Panc1 (cell line): Measurements from ENCODE around the gene EIF4E2. TPM values are rescaled to one million over a fixed set of nuclear protein-coding genes. Genes with fewer than 3 reads are reported as not detected.
A peak's percentile ranks its signal among the peaks of the same experiment; 100 is the strongest.

ENCODE experiments used
- ATAC-seq: fragments of 200-7000 bp; cut with Tn5 transposase; 2 replicates; pipeline ENCODE4 v1.9.1; 2020; ENCODE audit warnings: mild to moderate bottlenecking, moderate library complexity
- BruUV-seq: library from RNA; stranded (reverse); fragments of 400-500 nt; replicated peaks from 2 replicates; lab custom pipeline; 2021; lab: Mats Ljungman, UMichigan
- CTCF ChIA-PET: fragments of 300-600 bp; sonication (Branson Sonifier 250); formaldehyde crosslinking; loops from one replicate; lab custom pipeline; 2022; ENCODE audit warnings: antibody characterized with exemption; lab: Charles Lee
- POLR2A ChIA-PET: fragments of 300-600 bp; sonication (Branson Sonifier 250); formaldehyde crosslinking; loops from one replicate; lab custom pipeline; 2022; ENCODE audit warnings: antibody characterized with exemption; lab: Charles Lee
- DNase-seq: peaks from one replicate; pipeline ENCODE4 v3.0.0-alpha.2; 2010; ENCODE audit warnings: low read depth, low spot score
- H3K27ac ChIP-seq: 2 replicates; pipeline ENCODE4 v1.5.1; 2011; ENCODE audit warnings: mild to moderate bottlenecking, low read length, inconsistent platforms
- H3K27me3 ChIP-seq: fragments of 200-500 bp; sonication (Bioruptor generic); 2 replicates; pipeline ENCODE4 v1.6.0; 2014; ENCODE audit warnings: low read length, inconsistent platforms; ENCODE audit not compliant: control insufficient read depth, insufficient read depth
- H3K36me3 ChIP-seq: fragments of 200-500 bp; sonication (Bioruptor generic); 2 replicates; pipeline ENCODE4 v1.5.1; 2014; ENCODE audit warnings: inconsistent platforms, mild to moderate bottlenecking, low read length, moderate library complexity; ENCODE audit not compliant: control insufficient read depth, insufficient read depth
- H3K4me1 ChIP-seq: 2 replicates; pipeline ENCODE4 v1.5.1; 2011; ENCODE audit warnings: inconsistent platforms, mild to moderate bottlenecking, low read length, moderate library complexity; ENCODE audit not compliant: control insufficient read depth, insufficient read depth
- H3K4me3 ChIP-seq, 2 experiments: 2 replicates each; pipeline ENCODE4 v1.5.1; 2011 to 2012; ENCODE audit warnings: low read depth in 2 of 2, low read length in 2 of 2, mild to moderate bottlenecking in 2 of 2, inconsistent platforms in 1 of 2, moderate library complexity in 1 of 2
- H3K9me3 ChIP-seq: fragments of 200-500 bp; sonication (Bioruptor generic); 2 replicates; pipeline ENCODE4 v1.5.1; 2014; ENCODE audit warnings: low read depth, mild to moderate bottlenecking, inconsistent platforms, low read length, moderate library complexity; ENCODE audit not compliant: control insufficient read depth, insufficient read depth
- CTCF ChIP-seq: fragments of 450-650 bp; IDR thresholded peaks from 2 replicates; pipeline ENCODE4 v1.5.1; 2017; ENCODE audit warnings: mild to moderate bottlenecking
- POLR2AphosphoS5 ChIP-seq: IDR thresholded peaks from 2 replicates; pipeline ENCODE4 v1.6.1; 2012; ENCODE audit warnings: mild to moderate bottlenecking, low read depth, low read length, moderate library complexity
- REST ChIP-seq, 2 experiments: IDR thresholded peaks; 2 replicates each; pipeline ENCODE4 v1.6.1; 2011 to 2012; ENCODE audit warnings: low read depth in 2 of 2, control low read depth in 1 of 2, low read length in 1 of 2, mild to moderate bottlenecking in 1 of 2, moderate library complexity in 1 of 2; ENCODE audit not compliant: insufficient read depth in 1 of 2
- SIN3A ChIP-seq: IDR thresholded peaks from 2 replicates; pipeline ENCODE4 v1.6.1; 2012; ENCODE audit warnings: low read depth, mild to moderate bottlenecking, low read length, moderate library complexity, borderline replicate concordance; ENCODE audit not compliant: insufficient read depth
- TCF7L2 ChIP-seq: IDR thresholded peaks from 2 replicates; pipeline ENCODE4 v1.6.1; 2011; ENCODE audit warnings: mild to moderate bottlenecking, low read depth, low read length, inconsistent platforms
- in situ Hi-C: cut with HindIII; loops from 2 replicates; pipeline ENCODE4 v1.10.0; 2016; ENCODE audit warnings: low sequenced_read_pairs, low pct_unique_long_range_greater_than_20kb
- intact Hi-C: fragments of 100-400 bp; cut with micrococcal nuclease; formaldehyde crosslinking; loops from one replicate; pipeline ENCODE4 v1.10.0; 2022; ENCODE audit not compliant: unreplicated experiment
- total RNA-seq: library from RNA; stranded (reverse); gene quantifications from one replicate; pipeline ENCODE4 v1.2.1, GENCODE V29; 2021; ENCODE audit not compliant: unreplicated experiment

The EIF4E2 gene
- total RNA-seq, 1 experiment from 2014 or later: 84.0 TPM

- no peaks in the 10 kb centered on the region for H3K36me3 ChIP-seq
- in situ Hi-C loops (no loop called here), intact Hi-C loops (no loop called here)
- no peaks in the 10 kb centered on the region for H3K27me3 ChIP-seq
- no peak for ATAC-seq
- H3K9me3 ChIP-seq: no peaks in the 10 kb centered on the region
- H3K27ac ChIP-seq: peak overlapping the region; percentile 45; the same call in 1 of the 2 replicates
- POLR2A ChIA-PET: no interaction called here
- CTCF ChIA-PET: no interaction called here
- no peak for TF ChIP-seq SIN3A
- no peak for TF ChIP-seq TCF7L2
- no peak for TF ChIP-seq POLR2AphosphoS5
- TF ChIP-seq REST (IDR thresholded peaks at IDR 0.05; ENCODE audit: insufficient read depth in 1 of 2, low read depth in 2 of 2, low read length in 1 of 2): no peak
- TF ChIP-seq CTCF: no peak
- no TSS peak for BruUV-seq
- H3K4me3 ChIP-seq: no peak overlapping the region
- peaks cover 24% of the 10 kb centered on the region for H3K4me1 ChIP-seq
- DNase-seq: no peak
Measured at GRCh38 chr2:232610081-232610480, 59.6 kb downstream of the EIF4E2 start.

GRCh38 chr2:232611061-232611460 lies 60.6 kb downstream of the EIF4E2 start:
- in situ Hi-C loops: no loop called here
- no peaks in the 10 kb centered on the region for H3K36me3 ChIP-seq
- H3K9me3 ChIP-seq: no peaks in the 10 kb centered on the region
- intact Hi-C loops: no loop called here
- BruUV-seq: no TSS peak
- no peak overlapping the region for H3K4me3 ChIP-seq
- peaks cover 28% of the 10 kb centered on the region for H3K4me1 ChIP-seq
- POLR2A ChIA-PET: no interaction called here
- H3K27ac ChIP-seq: peak overlapping the region; percentile 70
- TF ChIP-seq CTCF (no peak), TCF7L2 (no peak), REST (IDR thresholded peaks at IDR 0.05; ENCODE audit: insufficient read depth in 1 of 2, low read depth in 2 of 2, low read length in 1 of 2) (no peak), POLR2AphosphoS5 (no peak), SIN3A (no peak)
- CTCF ChIA-PET: interaction anchor here (0.5 to 1.0 kb wide), 5 partner anchors 14 to 786 kb away, joined by 3 to 4 read pairs (median 4); no protein-coding TSS in a partner anchor
- no peaks in the 10 kb centered on the region for H3K27me3 ChIP-seq
- no peak for DNase-seq
- no peak for ATAC-seq
